Measurements from ENCODE around the gene ERCC3.
A peak's percentile ranks its signal among the peaks of the same experiment; 100 is the strongest.
"Not testable (repeated sequence)": the region's sequence is repeated elsewhere in the genome, so short reads cannot be mapped to it uniquely, and the experiment has no call there.

ERCC3 gene

GRCh38 chr2:127235082-127235702 lies 58.8 kb downstream of the ERCC3 start:
- no peak for DNase-seq (ENCODE audit: low spot score)
- TF ChIP-seq, protein P1, sequence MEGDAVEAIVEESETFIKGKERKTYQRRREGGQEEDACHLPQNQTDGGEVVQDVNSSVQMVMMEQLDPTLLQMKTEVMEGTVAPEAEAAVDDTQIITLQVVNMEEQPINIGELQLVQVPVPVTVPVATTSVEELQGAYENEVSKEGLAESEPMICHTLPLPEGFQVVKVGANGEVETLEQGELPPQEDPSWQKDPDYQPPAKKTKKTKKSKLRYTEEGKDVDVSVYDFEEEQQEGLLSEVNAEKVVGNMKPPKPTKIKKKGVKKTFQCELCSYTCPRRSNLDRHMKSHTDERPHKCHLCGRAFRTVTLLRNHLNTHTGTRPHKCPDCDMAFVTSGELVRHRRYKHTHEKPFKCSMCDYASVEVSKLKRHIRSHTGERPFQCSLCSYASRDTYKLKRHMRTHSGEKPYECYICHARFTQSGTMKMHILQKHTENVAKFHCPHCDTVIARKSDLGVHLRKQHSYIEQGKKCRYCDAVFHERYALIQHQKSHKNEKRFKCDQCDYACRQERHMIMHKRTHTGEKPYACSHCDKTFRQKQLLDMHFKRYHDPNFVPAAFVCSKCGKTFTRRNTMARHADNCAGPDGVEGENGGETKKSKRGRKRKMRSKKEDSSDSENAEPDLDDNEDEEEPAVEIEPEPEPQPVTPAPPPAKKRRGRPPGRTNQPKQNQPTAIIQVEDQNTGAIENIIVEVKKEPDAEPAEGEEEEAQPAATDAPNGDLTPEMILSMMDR (IDR thresholded peaks at IDR 0.05; ENCODE audit: extremely low read depth, missing control alignments): no peak

DNA sequence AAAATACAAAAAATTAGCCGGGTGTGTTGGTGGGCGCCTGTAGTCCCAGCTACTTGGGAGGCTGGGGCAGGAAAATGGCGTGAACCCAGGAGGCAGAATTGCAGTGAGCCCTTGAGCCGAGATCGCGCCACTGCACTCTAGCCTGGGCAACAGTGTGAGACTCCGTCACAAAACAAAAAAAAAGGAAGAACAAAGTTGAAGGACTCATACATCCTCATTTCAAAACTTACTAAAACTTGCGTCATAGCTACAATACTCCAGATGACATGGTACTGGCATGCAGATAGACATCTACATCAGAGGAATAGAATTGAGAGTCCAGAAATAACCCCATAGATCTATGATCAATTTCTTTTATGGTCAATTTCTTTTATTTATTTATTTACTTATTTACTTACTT lies 60.2 kb downstream of the ERCC3 start:
- DNase-seq (ENCODE audit: low spot score): no peak
- TF ChIP-seq, protein P1 (IDR thresholded peaks at IDR 0.05; ENCODE audit: extremely low read depth, missing control alignments): no peak

GRCh38 chr2:127231130-127231865 lies 62.6 kb downstream of the ERCC3 start:
- no peak for DNase-seq (ENCODE audit: low spot score)
- TF ChIP-seq, protein P1 (IDR thresholded peaks at IDR 0.05; ENCODE audit: extremely low read depth, missing control alignments): no peak

DNA sequence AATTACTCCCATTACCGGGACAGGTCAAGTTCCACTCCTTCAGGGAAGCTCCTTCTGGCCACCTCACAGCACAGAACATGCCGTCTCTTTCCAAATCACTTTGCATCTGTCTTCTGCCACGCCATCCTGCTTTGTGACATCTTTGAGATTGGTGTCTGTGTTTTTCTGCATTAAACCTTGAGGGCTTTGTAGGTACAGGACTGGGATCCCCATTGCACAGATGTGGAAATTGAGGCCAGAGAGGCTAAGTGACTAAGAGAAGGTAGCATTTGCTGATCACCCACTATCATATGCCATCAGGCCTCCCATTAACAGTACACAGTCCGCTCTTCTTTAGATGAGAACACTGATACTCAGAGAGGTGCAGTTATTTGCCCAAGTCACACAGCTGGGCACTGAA lies 64.4 kb downstream of the ERCC3 start:
- TF ChIP-seq, protein P1 (IDR thresholded peaks at IDR 0.05; ENCODE audit: extremely low read depth, missing control alignments): no peak
- DNase-seq (ENCODE audit: low spot score): no peak

DNA sequence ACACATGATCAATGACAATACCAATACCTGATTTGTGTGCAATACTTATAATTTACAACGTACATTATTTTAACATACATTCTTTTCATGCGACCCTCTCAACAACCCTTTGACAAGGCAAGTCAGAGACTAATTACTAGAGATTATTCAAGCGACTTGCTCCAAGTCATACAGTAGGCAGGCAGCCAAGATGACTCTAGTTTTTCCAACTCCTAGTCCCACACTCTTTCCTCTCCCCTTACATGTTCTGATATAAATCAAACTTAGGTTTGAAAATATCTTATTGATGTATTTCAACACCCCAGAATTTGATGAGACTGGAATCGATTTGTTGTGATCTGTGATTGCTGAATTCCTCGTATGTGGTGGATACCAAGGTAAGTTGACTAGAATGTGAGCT lies 65.8 kb downstream of the ERCC3 start:
- DNase-seq (ENCODE audit: low spot score): no peak

GRCh38 chr2:127227264-127227660 lies 66.7 kb downstream of the ERCC3 start:
- not testable (repeated sequence) for DNase-seq (ENCODE audit: low spot score)

More for the DNA sequence above, 65.8 kb downstream of the ERCC3 start:
- TF ChIP-seq, protein P1 (IDR thresholded peaks at IDR 0.05; ENCODE audit: extremely low read depth, missing control alignments): no peak

GRCh38 chr2:127226520-127227263 lies 67.3 kb downstream of the ERCC3 start:
- TF ChIP-seq, protein P1 (IDR thresholded peaks at IDR 0.05; ENCODE audit: extremely low read depth, missing control alignments): no peak
- peak; percentile 59 for DNase-seq (ENCODE audit: low spot score)
